IMR-90 (cell line): ENCODE measurements around the gene WWC1.

ENCODE experiments used
- CTCF ChIP-seq: conservative IDR thresholded peaks from 2 replicates; pipeline ENCODE4 v1.5.1; 2012; ENCODE audit warnings: mild to moderate bottlenecking, low read depth, low read length, improper control_type of control experiment
- NFE2L2 ChIP-seq: fragments of 150-350 bp; IDR thresholded peaks from 2 replicates; pipeline ENCODE4 v1.6.1; 2016; ENCODE audit warnings: low read depth, mild to moderate bottlenecking, low read length
- POLR2A ChIP-seq: IDR thresholded peaks from 2 replicates; pipeline ENCODE4 v1.6.1; 2012; ENCODE audit warnings: mild to moderate bottlenecking, low read depth, low read length

GRCh38 chr5:168413596-168413995 lies 122.2 kb downstream of the WWC1 start:
- no peak for TF ChIP-seq CTCF
- TF ChIP-seq NFE2L2, result no peak
- no peak for TF ChIP-seq POLR2A
